ENCODE results near the gene LANCL3.

Gene LANCL3

DNA sequence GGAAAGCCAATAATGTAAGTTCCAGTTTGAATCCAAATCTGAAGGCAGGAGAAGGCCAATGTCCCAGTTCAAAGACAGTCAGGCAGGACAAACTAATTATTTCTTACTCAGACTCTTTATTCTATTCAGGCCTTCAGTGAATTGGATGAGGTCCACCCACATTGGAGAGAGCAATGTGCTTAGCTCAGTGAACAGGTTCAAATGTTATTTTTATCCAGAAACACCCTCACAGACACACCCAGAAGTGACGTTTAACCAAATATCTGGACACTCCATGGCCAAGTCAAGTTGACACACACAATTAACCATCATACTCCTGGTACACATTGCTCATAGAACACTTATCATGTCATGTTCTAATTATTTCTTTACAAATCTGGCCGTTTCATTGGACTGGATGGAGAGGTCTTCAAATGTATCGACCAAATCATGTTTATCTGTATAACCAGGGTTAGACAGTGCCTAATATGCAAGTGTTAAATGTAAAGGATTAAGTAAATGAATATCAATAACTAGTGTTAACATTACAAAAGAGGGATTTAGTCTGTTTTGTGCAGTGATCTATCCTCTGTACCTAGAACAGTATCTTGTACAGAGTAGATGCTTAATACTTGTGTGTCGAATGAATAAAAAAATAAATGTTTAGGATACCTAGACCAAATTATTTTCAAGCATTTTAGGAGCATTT, 87.0 kb downstream of the LANCL3 start:
- 100% methylated on average over 1 of the region's 4 CpGs for WGBS (ENCODE audit: insufficient coverage)
- POLR2A ChIA-PET, result no interaction called here

DNA sequence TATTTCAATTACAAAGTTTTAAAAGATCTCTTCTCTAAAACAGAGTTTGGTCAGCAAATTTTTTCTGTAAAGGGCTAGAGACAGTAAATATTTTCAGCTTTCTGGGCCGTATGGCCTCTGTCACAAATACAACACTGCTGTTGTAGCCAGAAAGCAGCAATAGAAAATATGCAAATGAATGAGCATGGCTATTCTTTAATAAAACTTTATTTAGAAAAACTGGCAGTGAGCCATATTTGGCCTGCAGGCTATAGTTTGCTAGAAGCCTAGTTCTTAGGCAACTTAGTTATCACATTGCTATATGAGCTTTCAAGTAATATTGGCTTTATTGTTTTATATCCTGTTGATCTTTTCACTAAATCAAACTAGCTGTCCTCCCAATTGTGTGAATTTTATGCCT, 87.6 kb downstream of the LANCL3 start:
- no peaks in the 10 kb centered on the region for H3K4me1 ChIP-seq (ENCODE audit: control extremely low read depth in 1 of 4, control insufficient read depth in 4 of 4, insufficient read depth in 4 of 4, low read length in 3 of 4)
- H3K27me3 ChIP-seq (replicated peaks in 2 of 5; ENCODE audit: control insufficient read depth in 4 of 5, insufficient read depth in 5 of 5, low read length in 4 of 5), result peaks cover 0 to 5% (median 0%) of the 10 kb centered on the region in 5 experiments
- ChIA-PET CTCF (no interaction called here), POLR2A (no interaction called here)
- no peaks in the 10 kb centered on the region for H3K36me3 ChIP-seq (ENCODE audit: control insufficient read depth in 4 of 4, insufficient read depth in 4 of 4, low read length in 3 of 4)
- H3K4me3 ChIP-seq (ENCODE audit: control insufficient read depth in 1 of 7, extremely low read depth in 1 of 7, insufficient read depth in 4 of 7, low read depth in 2 of 7, low read length in 6 of 7), result no peak overlapping the region
- DNase-seq, result no peak
- WGBS (ENCODE audit: insufficient coverage), result no CpG with 5 or more reads among the region's 1 CpG
- H3K27ac ChIP-seq (ENCODE audit: insufficient read depth in 1 of 2, low read depth in 1 of 2, low read length in 2 of 2, poor library complexity in 1 of 2, severe bottlenecking in 2 of 2), result no peak overlapping the region
- peaks cover 0 to 2% (median 0%) of the 10 kb centered on the region in 5 experiments for H3K9me3 ChIP-seq (ENCODE audit: control extremely low read depth in 1 of 5, control insufficient read depth in 4 of 5, insufficient read depth in 2 of 5, low read depth in 1 of 5, low read length in 4 of 5)

More for the DNA sequence above, 87.0 kb downstream of the LANCL3 start:
- H3K27me3 ChIP-seq (replicated peaks in 2 of 5; ENCODE audit: control insufficient read depth in 4 of 5, insufficient read depth in 5 of 5, low read length in 4 of 5), result peaks cover 0 to 5% (median 0%) of the 10 kb centered on the region in 5 experiments
- no peak overlapping the region for H3K4me3 ChIP-seq (ENCODE audit: control insufficient read depth in 1 of 7, extremely low read depth in 1 of 7, insufficient read depth in 4 of 7, low read depth in 2 of 7, low read length in 6 of 7)
- H3K9me3 ChIP-seq (ENCODE audit: control extremely low read depth in 1 of 5, control insufficient read depth in 4 of 5, insufficient read depth in 2 of 5, low read depth in 1 of 5, low read length in 4 of 5), result no peaks in the 10 kb centered on the region
- H3K27ac ChIP-seq (ENCODE audit: insufficient read depth in 1 of 2, low read depth in 1 of 2, low read length in 2 of 2, poor library complexity in 1 of 2, severe bottlenecking in 2 of 2), result no peak overlapping the region
- no peak for DNase-seq
- H3K36me3 ChIP-seq (ENCODE audit: control insufficient read depth in 4 of 4, insufficient read depth in 4 of 4, low read length in 3 of 4), result no peaks in the 10 kb centered on the region
- H3K4me1 ChIP-seq (ENCODE audit: control extremely low read depth in 1 of 4, control insufficient read depth in 4 of 4, insufficient read depth in 4 of 4, low read length in 3 of 4), result no peaks in the 10 kb centered on the region
- CTCF ChIA-PET, result no interaction called here

DNA sequence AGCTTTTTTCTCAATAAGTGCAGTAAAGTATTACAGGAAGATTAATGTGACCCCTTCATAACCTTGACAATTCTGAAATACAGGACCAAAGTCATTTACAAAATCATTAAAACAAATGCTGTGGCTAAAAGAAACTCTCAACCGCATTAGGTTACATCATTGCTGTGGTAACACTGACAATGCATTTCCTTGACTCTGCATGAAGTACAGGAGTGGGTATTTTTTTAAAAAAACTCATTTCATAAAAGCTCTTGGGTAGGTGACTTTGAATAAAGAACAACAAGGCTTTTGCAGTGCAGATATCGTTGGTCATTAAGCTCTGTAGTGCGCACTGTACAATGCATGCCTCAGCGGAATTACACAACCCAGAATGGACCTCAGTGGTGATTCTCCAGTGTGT, 90.7 kb downstream of the LANCL3 start:
- CTCF ChIA-PET, result interaction anchor here (1.2 kb wide), 1 partner anchor 14 kb away, joined by 3 read pairs; no protein-coding TSS in a partner anchor
- DNase-seq, result peak in 2 of 3 donors; percentile 34 to 71
- 89% methylated on average over 3 of the region's 4 CpGs for WGBS (ENCODE audit: insufficient coverage)
- H3K9me3 ChIP-seq (ENCODE audit: control extremely low read depth in 1 of 5, control insufficient read depth in 4 of 5, insufficient read depth in 2 of 5, low read depth in 1 of 5, low read length in 4 of 5), result peaks cover 0 to 2% (median 0%) of the 10 kb centered on the region in 5 experiments
- H3K27ac ChIP-seq (ENCODE audit: insufficient read depth in 1 of 2, low read depth in 1 of 2, low read length in 2 of 2, poor library complexity in 1 of 2, severe bottlenecking in 2 of 2), result no peak overlapping the region
- no peaks in the 10 kb centered on the region for H3K4me1 ChIP-seq (ENCODE audit: control extremely low read depth in 1 of 4, control insufficient read depth in 4 of 4, insufficient read depth in 4 of 4, low read length in 3 of 4)
- POLR2A ChIA-PET, result no interaction called here
- peaks cover 0 to under 1% (median 0%) of the 10 kb centered on the region in 5 experiments for H3K27me3 ChIP-seq (replicated peaks in 2 of 5; ENCODE audit: control insufficient read depth in 4 of 5, insufficient read depth in 5 of 5, low read length in 4 of 5)
- no peak overlapping the region for H3K4me3 ChIP-seq (ENCODE audit: control insufficient read depth in 1 of 7, extremely low read depth in 1 of 7, insufficient read depth in 4 of 7, low read depth in 2 of 7, low read length in 6 of 7)
- H3K36me3 ChIP-seq (ENCODE audit: control insufficient read depth in 4 of 4, insufficient read depth in 4 of 4, low read length in 3 of 4), result no peaks in the 10 kb centered on the region

DNA sequence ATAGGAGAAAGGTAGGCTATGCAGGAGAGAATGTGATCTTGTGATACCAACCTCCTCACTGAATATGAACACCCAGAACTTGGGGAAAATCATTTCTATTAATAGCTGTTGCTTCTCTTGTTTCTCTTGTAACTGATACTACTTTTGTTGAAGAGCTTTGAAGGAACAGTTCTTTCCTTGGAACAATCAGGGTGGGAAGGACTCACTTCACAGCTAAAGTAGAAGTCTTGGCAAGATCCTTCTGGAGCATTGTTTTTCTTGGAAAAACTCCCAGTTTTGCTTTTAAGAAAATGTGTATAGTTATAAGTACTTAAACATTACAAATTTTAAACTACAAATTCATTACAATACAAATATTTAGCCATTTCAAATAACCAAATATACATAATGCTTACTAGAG, 95.1 kb downstream of the LANCL3 start:
- ChIA-PET POLR2A (no interaction called here), CTCF (no interaction called here)
- Histone ChIP-seq H3K27ac (ENCODE audit: insufficient read depth in 1 of 2, low read depth in 1 of 2, low read length in 2 of 2, poor library complexity in 1 of 2, severe bottlenecking in 2 of 2) (no peak overlapping the region), H3K9me3 (ENCODE audit: control extremely low read depth in 1 of 5, control insufficient read depth in 4 of 5, insufficient read depth in 2 of 5, low read depth in 1 of 5, low read length in 4 of 5) (peaks cover 0 to 2% (median 0%) of the 10 kb centered on the region in 5 experiments), H3K4me1 (ENCODE audit: control extremely low read depth in 1 of 4, control insufficient read depth in 4 of 4, insufficient read depth in 4 of 4, low read length in 3 of 4) (no peaks in the 10 kb centered on the region), H3K4me3 (ENCODE audit: control insufficient read depth in 1 of 7, extremely low read depth in 1 of 7, insufficient read depth in 4 of 7, low read depth in 2 of 7, low read length in 6 of 7) (no peak overlapping the region), H3K27me3 (replicated peaks in 2 of 5; ENCODE audit: control insufficient read depth in 4 of 5, insufficient read depth in 5 of 5, low read length in 4 of 5) (no peaks in the 10 kb centered on the region), H3K36me3 (ENCODE audit: control insufficient read depth in 4 of 4, insufficient read depth in 4 of 4, low read length in 3 of 4) (no peaks in the 10 kb centered on the region)
- no peak for DNase-seq

DNA sequence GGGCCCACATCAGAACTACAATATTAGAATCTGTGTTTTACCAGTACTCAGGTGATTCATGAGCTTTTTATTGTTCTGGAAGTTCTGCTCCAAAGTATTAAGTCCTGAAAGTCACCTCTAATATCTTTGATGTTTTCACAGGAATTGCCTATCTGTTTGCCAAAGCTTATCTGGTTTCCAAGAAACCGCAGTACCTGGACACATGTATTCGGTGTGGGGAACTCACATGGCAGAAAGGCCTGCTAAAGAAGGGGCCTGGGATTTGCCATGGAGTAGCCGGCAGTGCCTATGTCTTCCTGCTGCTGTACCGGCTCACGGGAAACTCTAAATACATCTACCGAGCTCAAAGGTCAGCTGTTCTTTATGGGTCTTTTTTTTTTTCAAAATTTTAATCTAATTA, 95.7 kb downstream of the LANCL3 start:
- Histone ChIP-seq H3K4me1 (ENCODE audit: control extremely low read depth in 1 of 4, control insufficient read depth in 4 of 4, insufficient read depth in 4 of 4, low read length in 3 of 4) (no peaks in the 10 kb centered on the region), H3K36me3 (ENCODE audit: control insufficient read depth in 4 of 4, insufficient read depth in 4 of 4, low read length in 3 of 4) (no peaks in the 10 kb centered on the region), H3K4me3 (ENCODE audit: control insufficient read depth in 1 of 7, extremely low read depth in 1 of 7, insufficient read depth in 4 of 7, low read depth in 2 of 7, low read length in 6 of 7) (no peak overlapping the region), H3K27ac (ENCODE audit: insufficient read depth in 1 of 2, low read depth in 1 of 2, low read length in 2 of 2, poor library complexity in 1 of 2, severe bottlenecking in 2 of 2) (no peak overlapping the region), H3K27me3 (replicated peaks in 2 of 5; ENCODE audit: control insufficient read depth in 4 of 5, insufficient read depth in 5 of 5, low read length in 4 of 5) (no peaks in the 10 kb centered on the region), H3K9me3 (ENCODE audit: control extremely low read depth in 1 of 5, control insufficient read depth in 4 of 5, insufficient read depth in 2 of 5, low read depth in 1 of 5, low read length in 4 of 5) (peaks cover 0 to 2% (median 0%) of the 10 kb centered on the region in 5 experiments)
- 83% methylated on average over 4 of the region's 6 CpGs for WGBS (ENCODE audit: insufficient coverage)
- POLR2A ChIA-PET, result no interaction called here
- CTCF ChIA-PET, result no interaction called here
- DNase-seq, result no peak

DNA sequence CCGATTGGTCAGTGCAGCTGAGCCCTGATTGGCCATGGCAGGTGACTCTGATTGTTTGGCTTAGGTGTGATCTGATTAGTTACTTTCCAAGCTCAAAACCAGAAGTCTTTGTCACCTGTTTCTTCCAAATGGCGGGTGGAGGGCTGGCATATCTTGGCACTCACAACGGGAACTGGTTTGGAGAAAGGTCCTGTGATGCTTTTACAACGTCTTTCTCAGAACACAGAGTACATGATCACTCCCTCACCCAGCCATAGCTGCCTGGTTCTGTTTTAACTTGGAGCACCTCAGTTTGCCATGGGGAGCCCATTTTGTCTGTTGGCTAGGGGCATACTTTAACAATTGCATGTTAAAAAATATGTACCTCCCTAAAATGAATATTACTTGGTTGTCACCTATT, 101.1 kb downstream of the LANCL3 start:
- H3K27me3 ChIP-seq (replicated peaks in 2 of 5; ENCODE audit: control insufficient read depth in 4 of 5, insufficient read depth in 5 of 5, low read length in 4 of 5), result peaks cover 0 to 2% (median 0%) of the 10 kb centered on the region in 5 experiments
- no peaks in the 10 kb centered on the region for H3K9me3 ChIP-seq (ENCODE audit: control extremely low read depth in 1 of 5, control insufficient read depth in 4 of 5, insufficient read depth in 2 of 5, low read depth in 1 of 5, low read length in 4 of 5)
- no peaks in the 10 kb centered on the region for H3K36me3 ChIP-seq (ENCODE audit: control insufficient read depth in 4 of 4, insufficient read depth in 4 of 4, low read length in 3 of 4)
- no peak overlapping the region for H3K27ac ChIP-seq (ENCODE audit: insufficient read depth in 1 of 2, low read depth in 1 of 2, low read length in 2 of 2, poor library complexity in 1 of 2, severe bottlenecking in 2 of 2)
- no peak overlapping the region for H3K4me3 ChIP-seq (ENCODE audit: control insufficient read depth in 1 of 7, extremely low read depth in 1 of 7, insufficient read depth in 4 of 7, low read depth in 2 of 7, low read length in 6 of 7)
- DNase-seq, result no peak
- CTCF ChIA-PET, result no interaction called here
- no peaks in the 10 kb centered on the region for H3K4me1 ChIP-seq (ENCODE audit: control extremely low read depth in 1 of 4, control insufficient read depth in 4 of 4, insufficient read depth in 4 of 4, low read length in 3 of 4)
- 50% methylated on average over 2 of the region's 4 CpGs for WGBS (ENCODE audit: insufficient coverage)
- POLR2A ChIA-PET, result no interaction called here

DNA sequence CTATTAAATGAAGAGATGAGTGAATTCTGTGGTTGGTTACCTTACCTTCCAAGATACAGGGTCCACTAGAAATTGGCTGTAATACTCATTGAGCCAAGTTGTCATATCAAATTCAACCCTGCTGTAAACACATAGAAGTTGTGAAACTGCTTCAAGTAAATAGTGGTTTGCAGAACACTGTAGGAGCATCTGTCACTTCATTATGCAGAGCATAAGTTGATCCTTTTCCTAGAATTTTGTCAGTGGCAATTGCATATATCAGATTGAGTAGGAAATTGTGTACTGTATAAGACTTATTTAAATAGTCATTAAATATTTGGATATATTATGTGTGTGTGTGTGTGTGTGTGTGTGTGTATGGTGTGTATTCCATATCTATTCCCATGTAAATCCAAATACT, 105.3 kb downstream of the LANCL3 start:
- ChIA-PET CTCF (no interaction called here), POLR2A (no interaction called here)
- H3K4me1 ChIP-seq (ENCODE audit: control extremely low read depth in 1 of 4, control insufficient read depth in 4 of 4, insufficient read depth in 4 of 4, low read length in 3 of 4), result no peaks in the 10 kb centered on the region
- no peak overlapping the region for H3K4me3 ChIP-seq (ENCODE audit: control insufficient read depth in 1 of 7, extremely low read depth in 1 of 7, insufficient read depth in 4 of 7, low read depth in 2 of 7, low read length in 6 of 7)
- no peaks in the 10 kb centered on the region for H3K36me3 ChIP-seq (ENCODE audit: control insufficient read depth in 4 of 4, insufficient read depth in 4 of 4, low read length in 3 of 4)
- H3K27me3 ChIP-seq (replicated peaks in 2 of 5; ENCODE audit: control insufficient read depth in 4 of 5, insufficient read depth in 5 of 5, low read length in 4 of 5), result peaks cover 0 to 2% (median 0%) of the 10 kb centered on the region in 5 experiments
- no peaks in the 10 kb centered on the region for H3K9me3 ChIP-seq (ENCODE audit: control extremely low read depth in 1 of 5, control insufficient read depth in 4 of 5, insufficient read depth in 2 of 5, low read depth in 1 of 5, low read length in 4 of 5)
- no peak for DNase-seq
- H3K27ac ChIP-seq (ENCODE audit: insufficient read depth in 1 of 2, low read depth in 1 of 2, low read length in 2 of 2, poor library complexity in 1 of 2, severe bottlenecking in 2 of 2), result no peak overlapping the region
